ENCODE data around the gene TMEM132A. TPM values are rescaled to one million over a fixed set of nuclear protein-coding genes. Genes with fewer than 3 reads are reported as not detected.
A peak's percentile ranks its signal among the peaks of the same experiment; 100 is the strongest.

TMEM132A gene
- total RNA-seq, 1 donor from 2014 or later = 164 TPM

- H3K36me3 Mint-ChIP-seq (ENCODE audit: low read depth, unreplicated experiment) = peaks cover 12% of the 10 kb centered on the region
- H3K27ac Mint-ChIP-seq (ENCODE audit: unreplicated experiment) = peak overlapping the region; percentile 98
- H3K27me3 Mint-ChIP-seq (ENCODE audit: unreplicated experiment) = peaks cover 17% of the 10 kb centered on the region
- peak overlapping the region; percentile 44 for H3K4me3 Mint-ChIP-seq (ENCODE audit: unreplicated experiment)
- no peak for DNase-seq (ENCODE audit: low spot score)
- peaks cover 66% of the 10 kb centered on the region for H3K4me1 Mint-ChIP-seq (ENCODE audit: unreplicated experiment)
- TF ChIP-seq CTCF (IDR thresholded peaks at IDR 0.05; ENCODE audit: unreplicated experiment) = no peak
- no peaks in the 10 kb centered on the region for H3K9me3 Mint-ChIP-seq (ENCODE audit: unreplicated experiment)
Observed at GRCh38 chr11:60912223-60912850, 11.9 kb upstream of the TMEM132A start.

GRCh38 chr11:60912851-60913528, 11.3 kb upstream of the TMEM132A start:
- H3K4me3 Mint-ChIP-seq (ENCODE audit: unreplicated experiment) = peak overlapping the region; percentile 99
- no peak for TF ChIP-seq CTCF (IDR thresholded peaks at IDR 0.05; ENCODE audit: unreplicated experiment)
- peaks cover 64% of the 10 kb centered on the region for H3K4me1 Mint-ChIP-seq (ENCODE audit: unreplicated experiment)
- peaks cover 12% of the 10 kb centered on the region for H3K36me3 Mint-ChIP-seq (ENCODE audit: low read depth, unreplicated experiment)
- H3K9me3 Mint-ChIP-seq (ENCODE audit: unreplicated experiment) = no peaks in the 10 kb centered on the region
- H3K27ac Mint-ChIP-seq (ENCODE audit: unreplicated experiment) = peak overlapping the region; percentile 99
- peaks cover 17% of the 10 kb centered on the region for H3K27me3 Mint-ChIP-seq (ENCODE audit: unreplicated experiment)
- no peak for DNase-seq (ENCODE audit: low spot score)

- peaks cover 16% of the 10 kb centered on the region for H3K27me3 Mint-ChIP-seq (ENCODE audit: unreplicated experiment)
- peaks cover 6% of the 10 kb centered on the region for H3K36me3 Mint-ChIP-seq (ENCODE audit: low read depth, unreplicated experiment)
- TF ChIP-seq CTCF (IDR thresholded peaks at IDR 0.05; ENCODE audit: unreplicated experiment) = no peak
- H3K9me3 Mint-ChIP-seq (ENCODE audit: unreplicated experiment) = no peaks in the 10 kb centered on the region
- H3K27ac Mint-ChIP-seq (ENCODE audit: unreplicated experiment) = peak within 1 kb of the TSS; percentile 99
- H3K4me3 Mint-ChIP-seq (ENCODE audit: unreplicated experiment) = peak within 1 kb of the TSS; percentile 99
- H3K4me1 Mint-ChIP-seq (ENCODE audit: unreplicated experiment) = peaks cover 59% of the 10 kb centered on the region
- DNase-seq (ENCODE audit: low spot score) = peak; percentile 79
Observed at GRCh38 chr11:60913793-60914632, 10.2 kb upstream of the TMEM132A start, which contains the start of gene TMEM109. Gene TMEM109, plus strand, starts transcription at chr11:60914158. Its CDS starts 5,536 bp downstream, at chr11:60919694.

- Mint-ChIP-seq H3K27ac (ENCODE audit: unreplicated experiment) (peak overlapping the region; percentile 92), H3K36me3 (ENCODE audit: low read depth, unreplicated experiment) (peaks cover 6% of the 10 kb centered on the region), H3K27me3 (ENCODE audit: unreplicated experiment) (peaks cover 19% of the 10 kb centered on the region), H3K9me3 (ENCODE audit: unreplicated experiment) (no peaks in the 10 kb centered on the region), H3K4me3 (ENCODE audit: unreplicated experiment) (peak overlapping the region; percentile 95), H3K4me1 (ENCODE audit: unreplicated experiment) (peaks cover 58% of the 10 kb centered on the region)
- no peak for TF ChIP-seq CTCF (IDR thresholded peaks at IDR 0.05; ENCODE audit: unreplicated experiment)
- peak; percentile 27 for DNase-seq (ENCODE audit: low spot score)
Observed at GRCh38 chr11:60914633-60915247, 9.5 kb upstream of the TMEM132A start.

All from endothelial cell (in vitro differentiated cells).